ENCODE measurements around the gene NCK2. TPM values are rescaled to one million over a fixed set of nuclear protein-coding genes. Genes with fewer than 3 reads are reported as not detected.

Gene NCK2
- total and polyA plus RNA-seq, 9 of the 15 experiments (the other 6 are each of a cell fraction or from before 2014, with no cell fraction given) = 0.90 to 27.9 (median 15.9) TPM

DNA sequence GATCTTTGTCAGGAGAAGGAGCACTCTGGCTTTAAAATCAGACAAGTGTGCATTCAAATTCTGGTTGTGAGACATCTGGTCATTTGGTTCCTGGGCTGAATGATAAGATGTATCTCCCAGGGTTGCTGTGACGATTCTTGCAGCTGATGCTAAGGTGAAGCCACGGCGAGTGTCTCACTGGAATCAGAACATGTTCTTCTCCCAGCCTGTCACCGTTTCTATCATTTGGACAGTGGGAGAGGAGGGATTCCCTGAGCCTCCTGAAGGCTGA is 68.3 kb downstream of the NCK2 start:
- CTCF ChIA-PET (ENCODE audit: low intra/inter-chr PET ratio) = no interaction called here
- Histone ChIP-seq H3K36me3 (ENCODE audit: control insufficient read depth, insufficient read depth, low read length) (0 out of 3 replicates have a peak, but pooled peaks cover 5% of the 10 kb centered on the region), H3K9ac (ENCODE audit: insufficient read depth in 1 of 2, low read depth in 2 of 2, low read length in 2 of 2) (no peak overlapping the region), H3K4me2 (ENCODE audit: insufficient read depth, low read length) (no peak overlapping the region), H3K9me3 (replicated peaks; ENCODE audit: control insufficient read depth, insufficient read depth, low read depth, low read length) (no peaks in the 10 kb centered on the region), H3K27me3 (ENCODE audit: control insufficient read depth in 2 of 2, insufficient read depth in 2 of 2, low read length in 2 of 2) (no peaks in the 10 kb centered on the region), H3K4me3 (no peak overlapping the region), H3K4me1 (replicated peaks in 1 of 2; ENCODE audit: control insufficient read depth in 2 of 2, insufficient read depth in 2 of 2, low read length in 2 of 2) (peaks cover 13 to 18% of the 10 kb centered on the region in 2 experiments), H3K79me2 (ENCODE audit: control insufficient read depth, insufficient read depth, low read length) (no peaks in the 10 kb centered on the region), H3K9me1 (ENCODE audit: control insufficient read depth, insufficient read depth, low read length) (peaks cover 2% of the 10 kb centered on the region), H2AFZ (ENCODE audit: low read depth, low read length) (no peak overlapping the region), H3K27ac (ENCODE audit: extremely low read depth, low read depth, low read length) (no peak overlapping the region), H4K20me1 (replicated peaks; ENCODE audit: control insufficient read depth, insufficient read depth, low read length) (peaks cover 12% of the 10 kb centered on the region)
- in situ Hi-C loops (cut with MboI) (no loop called here), intact Hi-C loops (cut with micrococcal nuclease) (no loop called here)
- DNase-seq (ENCODE audit: extremely low read depth in 1 of 4, low spot score in 3 of 4) (peak in 1 of 4 experiments; percentile 23), FAIRE-seq (no peak), ATAC-seq (no peak; the same call in 2 of the 3 replicates)
- POLR2A ChIA-PET = interaction anchor here (0.6 to 1.4 kb wide), 6 partner anchors 11 to 754 kb away, joined by 3 to 5 read pairs (median 4); no protein-coding TSS in a partner anchor
- 2% methylated on average over 4 of the region's 4 CpGs for WGBS (ENCODE audit: insufficient coverage, low coverage, missing lambda C conversion rate)
- BruUV-seq (replicated peaks) = no TSS peak
- TF ChIP-seq FOXA3 (CRISPR knock-in tag; conservative IDR thresholded peaks at IDR 0.05 in 1 of 2, IDR thresholded peaks at IDR 0.05 in 1 of 2) = no peak
- TF ChIP-seq ARID1B (IDR thresholded peaks at IDR 0.05) = peak; percentile 16; the same call in 1 of the 2 replicates
- no peak for TF ChIP-seq ZNF232 (CRISPR knock-in tag; IDR thresholded peaks at IDR 0.05)
- TF ChIP-seq NFE2L1 (tag; IDR thresholded peaks at IDR 0.05; ENCODE audit: borderline replicate concordance, low read depth) = no peak
- TF ChIP-seq KDM5B (IDR thresholded peaks at IDR 0.05; ENCODE audit: insufficient replicate concordance, low read depth, low read length) = no peak
- peak; percentile 33; the same call in 1 of the 2 replicates for TF ChIP-seq CBFA2T3 (IDR thresholded peaks at IDR 0.05)
- TF ChIP-seq ZNF3 (CRISPR knock-in tag; IDR thresholded peaks at IDR 0.05) = no peak
- TF ChIP-seq ETV5 (CRISPR knock-in tag; IDR thresholded peaks at IDR 0.05; ENCODE audit: low read depth) = no peak
- TF ChIP-seq, protein P1, sequence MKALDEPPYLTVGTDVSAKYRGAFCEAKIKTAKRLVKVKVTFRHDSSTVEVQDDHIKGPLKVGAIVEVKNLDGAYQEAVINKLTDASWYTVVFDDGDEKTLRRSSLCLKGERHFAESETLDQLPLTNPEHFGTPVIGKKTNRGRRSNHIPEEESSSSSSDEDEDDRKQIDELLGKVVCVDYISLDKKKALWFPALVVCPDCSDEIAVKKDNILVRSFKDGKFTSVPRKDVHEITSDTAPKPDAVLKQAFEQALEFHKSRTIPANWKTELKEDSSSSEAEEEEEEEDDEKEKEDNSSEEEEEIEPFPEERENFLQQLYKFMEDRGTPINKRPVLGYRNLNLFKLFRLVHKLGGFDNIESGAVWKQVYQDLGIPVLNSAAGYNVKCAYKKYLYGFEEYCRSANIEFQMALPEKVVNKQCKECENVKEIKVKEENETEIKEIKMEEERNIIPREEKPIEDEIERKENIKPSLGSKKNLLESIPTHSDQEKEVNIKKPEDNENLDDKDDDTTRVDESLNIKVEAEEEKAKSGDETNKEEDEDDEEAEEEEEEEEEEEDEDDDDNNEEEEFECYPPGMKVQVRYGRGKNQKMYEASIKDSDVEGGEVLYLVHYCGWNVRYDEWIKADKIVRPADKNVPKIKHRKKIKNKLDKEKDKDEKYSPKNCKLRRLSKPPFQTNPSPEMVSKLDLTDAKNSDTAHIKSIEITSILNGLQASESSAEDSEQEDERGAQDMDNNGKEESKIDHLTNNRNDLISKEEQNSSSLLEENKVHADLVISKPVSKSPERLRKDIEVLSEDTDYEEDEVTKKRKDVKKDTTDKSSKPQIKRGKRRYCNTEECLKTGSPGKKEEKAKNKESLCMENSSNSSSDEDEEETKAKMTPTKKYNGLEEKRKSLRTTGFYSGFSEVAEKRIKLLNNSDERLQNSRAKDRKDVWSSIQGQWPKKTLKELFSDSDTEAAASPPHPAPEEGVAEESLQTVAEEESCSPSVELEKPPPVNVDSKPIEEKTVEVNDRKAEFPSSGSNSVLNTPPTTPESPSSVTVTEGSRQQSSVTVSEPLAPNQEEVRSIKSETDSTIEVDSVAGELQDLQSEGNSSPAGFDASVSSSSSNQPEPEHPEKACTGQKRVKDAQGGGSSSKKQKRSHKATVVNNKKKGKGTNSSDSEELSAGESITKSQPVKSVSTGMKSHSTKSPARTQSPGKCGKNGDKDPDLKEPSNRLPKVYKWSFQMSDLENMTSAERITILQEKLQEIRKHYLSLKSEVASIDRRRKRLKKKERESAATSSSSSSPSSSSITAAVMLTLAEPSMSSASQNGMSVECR (CRISPR knock-in tag; IDR thresholded peaks at IDR 0.05) = no peak
- TF ChIP-seq, protein P2, sequence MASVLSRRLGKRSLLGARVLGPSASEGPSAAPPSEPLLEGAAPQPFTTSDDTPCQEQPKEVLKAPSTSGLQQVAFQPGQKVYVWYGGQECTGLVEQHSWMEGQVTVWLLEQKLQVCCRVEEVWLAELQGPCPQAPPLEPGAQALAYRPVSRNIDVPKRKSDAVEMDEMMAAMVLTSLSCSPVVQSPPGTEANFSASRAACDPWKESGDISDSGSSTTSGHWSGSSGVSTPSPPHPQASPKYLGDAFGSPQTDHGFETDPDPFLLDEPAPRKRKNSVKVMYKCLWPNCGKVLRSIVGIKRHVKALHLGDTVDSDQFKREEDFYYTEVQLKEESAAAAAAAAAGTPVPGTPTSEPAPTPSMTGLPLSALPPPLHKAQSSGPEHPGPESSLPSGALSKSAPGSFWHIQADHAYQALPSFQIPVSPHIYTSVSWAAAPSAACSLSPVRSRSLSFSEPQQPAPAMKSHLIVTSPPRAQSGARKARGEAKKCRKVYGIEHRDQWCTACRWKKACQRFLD (CRISPR knock-in tag; IDR thresholded peaks at IDR 0.05) = no peak
- no peak for TF ChIP-seq NFIC (IDR thresholded peaks at IDR 0.05)
- TF ChIP-seq, protein P3, sequence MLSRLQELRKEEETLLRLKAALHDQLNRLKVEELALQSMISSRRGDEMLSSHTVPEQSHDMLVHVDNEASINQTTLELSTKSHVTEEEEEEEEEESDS (CRISPR knock-in tag; IDR thresholded peaks at IDR 0.05) = no peak
- TF ChIP-seq, protein P4, sequence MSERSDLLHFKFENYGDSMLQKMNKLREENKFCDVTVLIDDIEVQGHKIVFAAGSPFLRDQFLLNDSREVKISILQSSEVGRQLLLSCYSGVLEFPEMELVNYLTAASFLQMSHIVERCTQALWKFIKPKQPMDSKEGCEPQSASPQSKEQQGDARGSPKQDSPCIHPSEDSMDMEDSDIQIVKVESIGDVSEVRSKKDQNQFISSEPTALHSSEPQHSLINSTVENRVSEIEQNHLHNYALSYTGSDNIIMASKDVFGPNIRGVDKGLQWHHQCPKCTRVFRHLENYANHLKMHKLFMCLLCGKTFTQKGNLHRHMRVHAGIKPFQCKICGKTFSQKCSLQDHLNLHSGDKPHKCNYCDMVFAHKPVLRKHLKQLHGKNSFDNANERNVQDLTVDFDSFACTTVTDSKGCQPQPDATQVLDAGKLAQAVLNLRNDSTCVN (CRISPR knock-in tag; IDR thresholded peaks at IDR 0.05) = no peak
- no peak for TF ChIP-seq GTF2A2 (tag; IDR thresholded peaks at IDR 0.05)
- TF ChIP-seq, protein P5, sequence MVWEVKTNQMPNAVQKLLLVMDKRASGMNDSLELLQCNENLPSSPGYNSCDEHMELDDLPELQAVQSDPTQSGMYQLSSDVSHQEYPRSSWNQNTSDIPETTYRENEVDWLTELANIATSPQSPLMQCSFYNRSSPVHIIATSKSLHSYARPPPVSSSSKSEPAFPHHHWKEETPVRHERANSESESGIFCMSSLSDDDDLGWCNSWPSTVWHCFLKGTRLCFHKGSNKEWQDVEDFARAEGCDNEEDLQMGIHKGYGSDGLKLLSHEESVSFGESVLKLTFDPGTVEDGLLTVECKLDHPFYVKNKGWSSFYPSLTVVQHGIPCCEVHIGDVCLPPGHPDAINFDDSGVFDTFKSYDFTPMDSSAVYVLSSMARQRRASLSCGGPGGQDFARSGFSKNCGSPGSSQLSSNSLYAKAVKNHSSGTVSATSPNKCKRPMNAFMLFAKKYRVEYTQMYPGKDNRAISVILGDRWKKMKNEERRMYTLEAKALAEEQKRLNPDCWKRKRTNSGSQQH (CRISPR knock-in tag; IDR thresholded peaks at IDR 0.05) = no peak

All from K562 (cell line).